GM15510 (cell line): ENCODE data around the gene MID1IP1.

Experiments used
- POLR2A ChIP-seq: IDR thresholded peaks from 3 replicates; pipeline ENCODE4 v1.6.1; 2011; ENCODE audit warnings: borderline replicate concordance; ENCODE audit not compliant: insufficient read length; ENCODE audit errors: extremely low read depth

The MID1IP1 gene

GRCh38 chrX:38839944-38840343 lies 38.7 kb downstream of the MID1IP1 start:
- TF ChIP-seq POLR2A: no peak

- no peak for TF ChIP-seq POLR2A
These were observed 40.5 kb downstream of the MID1IP1 start for GRCh38 chrX:38841750-38842149.

- no peak for TF ChIP-seq POLR2A
These were observed 44.2 kb downstream of the MID1IP1 start for GRCh38 chrX:38845426-38845825.

GRCh38 chrX:38847206-38847902 lies 46.1 kb downstream of the MID1IP1 start:
- no peak for TF ChIP-seq POLR2A

GRCh38 chrX:38847903-38848230 lies 46.6 kb downstream of the MID1IP1 start:
- TF ChIP-seq POLR2A: no peak

- TF ChIP-seq POLR2A: no peak
These were observed 47.6 kb downstream of the MID1IP1 start for GRCh38 chrX:38848671-38849455.

GRCh38 chrX:38850807-38851544 lies 49.7 kb downstream of the MID1IP1 start:
- no peak for TF ChIP-seq POLR2A

GRCh38 chrX:38854305-38854704 lies 53.0 kb downstream of the MID1IP1 start:
- no peak for TF ChIP-seq POLR2A
